ENCODE measurements around the gene ATP8A2. TPM values are rescaled to one million over a fixed set of nuclear protein-coding genes. Genes with fewer than 3 reads are reported as not detected.

ATP8A2 gene
- total RNA-seq, 2 donors from 2014 or later: 0.23 to 6.1 TPM

DNA sequence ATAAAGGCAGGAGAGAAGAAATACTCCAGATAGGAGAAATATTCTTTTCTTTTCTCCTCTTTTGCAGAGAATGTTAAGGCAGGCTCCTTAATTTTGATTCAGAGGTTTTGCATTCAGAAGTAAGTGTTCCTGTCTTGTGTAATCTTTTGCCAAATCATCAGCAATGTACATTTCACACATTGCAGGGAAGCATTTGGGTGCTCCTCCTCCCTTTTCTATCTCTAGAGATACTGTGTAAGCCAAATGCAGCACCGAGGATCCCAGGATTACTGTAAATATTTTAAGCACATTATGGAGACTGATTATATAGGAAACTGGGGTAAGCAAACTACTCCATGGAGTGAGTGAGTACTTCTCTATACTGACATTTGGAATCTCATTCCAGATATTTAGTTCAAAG, 7.2 kb downstream of the ATP8A2 start:
- intact Hi-C loops (cut with DNase I): no loop called here
- 19% methylated on average over 1 of the region's 1 CpG for WGBS
- Histone ChIP-seq H3K4me3 (no peak overlapping the region), H3K27ac (no peak overlapping the region), H3K9me3 (no peaks in the 10 kb centered on the region), H3K36me3 (no peaks in the 10 kb centered on the region), H3K4me1 (replicated peaks) (no peaks in the 10 kb centered on the region), H3K27me3 (replicated peaks; ENCODE audit: insufficient read depth) (no peaks in the 10 kb centered on the region)
- no peak for DNase-seq (ENCODE audit: low spot score)
- TF ChIP-seq POLR2AphosphoS5 (IDR thresholded peaks at IDR 0.05) (no peak), POLR2A (IDR thresholded peaks at IDR 0.05) (no peak)
- TF ChIP-seq, protein P1, sequence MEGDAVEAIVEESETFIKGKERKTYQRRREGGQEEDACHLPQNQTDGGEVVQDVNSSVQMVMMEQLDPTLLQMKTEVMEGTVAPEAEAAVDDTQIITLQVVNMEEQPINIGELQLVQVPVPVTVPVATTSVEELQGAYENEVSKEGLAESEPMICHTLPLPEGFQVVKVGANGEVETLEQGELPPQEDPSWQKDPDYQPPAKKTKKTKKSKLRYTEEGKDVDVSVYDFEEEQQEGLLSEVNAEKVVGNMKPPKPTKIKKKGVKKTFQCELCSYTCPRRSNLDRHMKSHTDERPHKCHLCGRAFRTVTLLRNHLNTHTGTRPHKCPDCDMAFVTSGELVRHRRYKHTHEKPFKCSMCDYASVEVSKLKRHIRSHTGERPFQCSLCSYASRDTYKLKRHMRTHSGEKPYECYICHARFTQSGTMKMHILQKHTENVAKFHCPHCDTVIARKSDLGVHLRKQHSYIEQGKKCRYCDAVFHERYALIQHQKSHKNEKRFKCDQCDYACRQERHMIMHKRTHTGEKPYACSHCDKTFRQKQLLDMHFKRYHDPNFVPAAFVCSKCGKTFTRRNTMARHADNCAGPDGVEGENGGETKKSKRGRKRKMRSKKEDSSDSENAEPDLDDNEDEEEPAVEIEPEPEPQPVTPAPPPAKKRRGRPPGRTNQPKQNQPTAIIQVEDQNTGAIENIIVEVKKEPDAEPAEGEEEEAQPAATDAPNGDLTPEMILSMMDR (IDR thresholded peaks at IDR 0.05): no peak

DNA sequence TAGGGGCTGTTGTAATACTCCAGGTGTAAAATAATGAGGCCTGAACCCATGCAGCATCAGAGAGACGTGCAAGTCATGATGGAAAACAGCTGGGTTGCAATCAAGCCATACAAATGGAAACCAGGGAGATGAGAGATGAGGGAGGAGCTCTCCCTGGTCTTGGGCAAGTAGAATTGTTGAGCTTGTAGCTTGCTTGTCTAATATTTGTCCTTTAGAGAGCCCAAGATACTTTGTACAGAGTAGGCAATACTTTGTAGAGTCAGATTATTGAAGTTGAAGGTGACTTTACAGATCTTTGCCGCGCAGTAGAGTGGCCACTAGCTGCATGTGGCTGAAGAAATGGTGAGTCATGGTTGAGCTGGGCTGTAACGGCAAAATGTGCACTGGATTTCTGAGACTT, 8.3 kb downstream of the ATP8A2 start:
- WGBS: 85% methylated on average over 4 of the region's 4 CpGs
- TF ChIP-seq POLR2A (IDR thresholded peaks at IDR 0.05) (no peak), POLR2AphosphoS5 (IDR thresholded peaks at IDR 0.05) (no peak)
- TF ChIP-seq, protein P1 (IDR thresholded peaks at IDR 0.05): no peak
- Histone ChIP-seq H3K4me1 (replicated peaks) (no peaks in the 10 kb centered on the region), H3K27ac (no peak overlapping the region), H3K27me3 (replicated peaks; ENCODE audit: insufficient read depth) (peaks cover 2% of the 10 kb centered on the region), H3K36me3 (no peaks in the 10 kb centered on the region), H3K4me3 (no peak overlapping the region), H3K9me3 (no peaks in the 10 kb centered on the region)
- no peak for DNase-seq (ENCODE audit: low spot score)
- intact Hi-C loops (cut with DNase I): no loop called here

DNA sequence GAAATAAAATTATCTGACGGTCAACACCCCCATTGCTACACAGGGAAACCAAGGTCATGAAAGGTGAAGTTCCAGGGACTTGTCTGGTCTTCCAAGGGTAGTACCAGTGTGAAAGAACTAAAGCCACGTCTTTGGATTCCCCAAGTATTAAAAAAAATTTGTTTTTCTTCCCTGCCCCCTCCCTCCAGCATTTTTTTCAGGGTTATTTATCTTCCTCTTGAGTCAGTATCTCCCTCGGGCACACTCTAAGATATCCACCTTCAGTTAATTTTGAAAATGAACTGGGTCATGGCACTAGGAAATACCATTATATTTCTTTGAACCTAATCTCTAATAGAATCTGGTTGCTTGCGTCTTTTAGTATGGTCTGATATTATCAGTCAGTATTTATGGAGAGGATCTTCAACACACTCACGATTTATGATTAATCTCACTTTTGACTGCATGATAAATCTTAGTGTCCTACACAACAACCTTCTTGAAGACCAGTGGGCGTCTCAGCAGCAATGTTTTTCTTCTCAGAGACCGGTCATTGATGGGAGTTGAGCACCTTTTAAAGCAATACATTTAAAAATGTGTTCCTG, 9.1 kb downstream of the ATP8A2 start:
- WGBS: 49% methylated on average over 7 of the region's 7 CpGs
- Histone ChIP-seq H3K4me3 (no peak overlapping the region), H3K27ac (no peak overlapping the region), H3K27me3 (replicated peaks; ENCODE audit: insufficient read depth) (peaks cover 2% of the 10 kb centered on the region), H3K9me3 (no peaks in the 10 kb centered on the region), H3K4me1 (replicated peaks) (no peaks in the 10 kb centered on the region), H3K36me3 (no peaks in the 10 kb centered on the region)
- no peak for DNase-seq (ENCODE audit: low spot score)
- intact Hi-C loops (cut with DNase I): no loop called here
- TF ChIP-seq POLR2A (IDR thresholded peaks at IDR 0.05) (no peak), POLR2AphosphoS5 (IDR thresholded peaks at IDR 0.05) (no peak)
- TF ChIP-seq, protein P1 (IDR thresholded peaks at IDR 0.05): no peak

DNA sequence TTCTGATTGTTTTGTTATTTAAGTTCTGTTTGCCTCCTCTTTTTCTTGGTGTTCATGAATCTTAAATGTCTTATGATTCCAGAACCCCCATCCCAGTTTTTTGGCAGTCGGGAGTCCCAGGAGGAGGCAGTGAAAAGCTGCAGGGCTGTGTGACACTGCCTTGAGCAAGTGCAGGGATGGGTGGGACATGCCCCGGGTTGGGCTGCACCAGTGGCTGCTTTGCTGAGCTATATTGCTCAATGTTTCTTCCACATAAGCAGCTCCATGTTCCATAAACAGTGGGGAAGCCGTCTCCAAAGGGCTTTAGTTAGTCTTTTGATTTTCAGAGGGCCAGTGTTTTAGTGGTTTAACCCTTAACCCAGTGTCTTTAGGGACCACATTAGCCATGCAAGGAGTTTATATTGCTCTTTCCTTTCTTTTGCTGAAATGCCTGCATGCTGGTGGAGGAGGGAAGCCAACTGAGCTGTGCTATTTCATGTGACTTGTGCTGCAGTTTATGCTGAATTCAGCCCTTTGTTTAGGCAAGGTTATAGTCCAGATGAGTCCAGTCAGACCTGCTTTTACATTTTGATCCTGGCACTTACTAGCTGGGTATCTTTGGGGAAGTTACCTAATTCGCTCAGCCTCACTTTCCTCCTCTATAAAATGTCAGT, 13.1 kb downstream of the ATP8A2 start:
- intact Hi-C loops (cut with DNase I): no loop called here
- H3K4me1 ChIP-seq (replicated peaks): no peaks in the 10 kb centered on the region
- no peaks in the 10 kb centered on the region for H3K9me3 ChIP-seq

More for the DNA sequence above, 13.1 kb downstream of the ATP8A2 start:
- peaks cover 2% of the 10 kb centered on the region for H3K27me3 ChIP-seq (replicated peaks; ENCODE audit: insufficient read depth)
- 36% methylated on average over 4 of the region's 4 CpGs for WGBS
- DNase-seq (ENCODE audit: low spot score): no peak
- H3K36me3 ChIP-seq: no peaks in the 10 kb centered on the region
- no peak overlapping the region for H3K4me3 ChIP-seq
- H3K27ac ChIP-seq: no peak overlapping the region
- TF ChIP-seq POLR2AphosphoS5 (IDR thresholded peaks at IDR 0.05) (no peak), POLR2A (IDR thresholded peaks at IDR 0.05) (no peak)
- TF ChIP-seq, protein P1 (IDR thresholded peaks at IDR 0.05): no peak
